ENCODE results near the gene SRPK1. TPM values are rescaled to one million over a fixed set of nuclear protein-coding genes. Genes with fewer than 3 reads are reported as not detected.

Gene SRPK1
- total RNA-seq, 4 donors from 2014 or later, result 107 to 155 (median 110) TPM

DNA sequence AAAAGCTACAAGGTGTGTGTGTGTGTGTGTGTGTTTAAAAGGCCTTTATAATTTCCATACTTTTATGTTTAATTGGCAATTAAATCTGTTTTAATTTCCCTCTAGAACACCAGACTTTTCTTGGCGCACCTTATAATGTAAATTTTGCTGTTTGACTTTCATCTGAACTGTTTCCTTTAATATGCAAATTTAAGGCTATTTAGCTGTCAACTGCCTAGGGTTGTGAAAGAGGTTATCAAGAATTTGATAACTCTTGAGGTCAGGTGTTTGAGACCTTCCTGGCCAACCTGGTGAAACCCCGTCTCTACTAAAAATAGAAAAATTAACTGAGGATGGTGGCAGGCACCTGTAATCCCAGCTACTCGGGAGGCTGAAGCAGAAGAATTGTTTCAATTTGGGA lies 119.8 kb downstream of the SRPK1 start:
- no peak overlapping the region for H3K27ac ChIP-seq
- H3K27me3 ChIP-seq, result peaks cover 22% of the 10 kb centered on the region
- TF ChIP-seq CTCF (IDR thresholded peaks at IDR 0.05) (no peak), EP300 (IDR thresholded peaks at IDR 0.05; ENCODE audit: low read depth) (no peak), POLR2A (IDR thresholded peaks at IDR 0.05) (no peak), POLR2AphosphoS5 (IDR thresholded peaks at IDR 0.05) (no peak)
- no peak for DNase-seq
- peaks cover 0 to 7% (median 3%) of the 10 kb centered on the region in 4 donors for H3K4me1 ChIP-seq
- in situ Hi-C loops (cut with MboI; ENCODE audit: low pct_ligation_motif_present in 1 of 4, low pct_unique_long_range_greater_than_20kb in 1 of 4, low sequenced_read_pairs in 3 of 4) (no loop called here), intact Hi-C loops (cut with DNase I; ENCODE audit: low total_unique reads) (no loop called here)
- H3K36me3 ChIP-seq, result no peaks in the 10 kb centered on the region
- H3K4me3 ChIP-seq, result no peak overlapping the region
- no peaks in the 10 kb centered on the region for H3K9me3 ChIP-seq
- 67 to 73% methylated on average over 3 of the region's 3 CpGs for WGBS, 2 donors (ENCODE audit: low coverage in 1 of 2)

DNA sequence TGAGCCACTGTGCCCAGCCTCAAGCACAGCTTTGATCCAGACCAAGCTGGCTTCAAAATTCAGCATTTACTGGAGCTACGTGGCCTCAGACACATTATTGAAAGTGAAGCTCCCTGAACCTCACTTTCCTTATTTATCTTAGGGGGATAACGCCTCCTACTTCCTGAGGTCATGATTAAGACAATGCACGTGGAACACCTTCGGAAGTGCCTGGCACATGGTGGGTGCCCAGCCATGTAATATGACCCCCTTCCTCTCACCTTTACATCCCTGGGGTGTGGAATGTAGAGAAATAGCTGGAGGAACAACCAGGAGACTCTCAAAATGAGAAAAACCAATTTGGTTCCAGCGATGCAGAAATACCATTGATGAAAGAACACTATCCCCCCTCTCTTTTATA lies 122.2 kb downstream of the SRPK1 start:
- no peaks in the 10 kb centered on the region for H3K9me3 ChIP-seq
- 73% methylated on average over 5 of the region's 5 CpGs; no CpG with 5 or more reads in 1 of the 2 donors for WGBS, 2 donors (ENCODE audit: low coverage in 1 of 2)
- DNase-seq, result no peak
- TF ChIP-seq POLR2A (IDR thresholded peaks at IDR 0.05) (no peak), EP300 (IDR thresholded peaks at IDR 0.05; ENCODE audit: low read depth) (no peak), CTCF (IDR thresholded peaks at IDR 0.05) (no peak), POLR2AphosphoS5 (IDR thresholded peaks at IDR 0.05) (no peak)
- H3K27ac ChIP-seq, result no peak overlapping the region
- no peaks in the 10 kb centered on the region for H3K36me3 ChIP-seq
- no peaks in the 10 kb centered on the region for H3K4me1 ChIP-seq
- H3K27me3 ChIP-seq, result no peaks in the 10 kb centered on the region
- in situ Hi-C loops (cut with MboI; ENCODE audit: low pct_ligation_motif_present in 1 of 4, low pct_unique_long_range_greater_than_20kb in 1 of 4, low sequenced_read_pairs in 3 of 4), result loop anchor here in 1 of 4 donors (25.0 kb wide), 1 partner anchor 1814 kb away; no protein-coding TSS in a partner anchor
- intact Hi-C loops (cut with DNase I; ENCODE audit: low total_unique reads), result loop anchor here (1.0 kb wide), 1 partner anchor 11 kb away; no protein-coding TSS in a partner anchor
- H3K4me3 ChIP-seq, result no peak overlapping the region

DNA sequence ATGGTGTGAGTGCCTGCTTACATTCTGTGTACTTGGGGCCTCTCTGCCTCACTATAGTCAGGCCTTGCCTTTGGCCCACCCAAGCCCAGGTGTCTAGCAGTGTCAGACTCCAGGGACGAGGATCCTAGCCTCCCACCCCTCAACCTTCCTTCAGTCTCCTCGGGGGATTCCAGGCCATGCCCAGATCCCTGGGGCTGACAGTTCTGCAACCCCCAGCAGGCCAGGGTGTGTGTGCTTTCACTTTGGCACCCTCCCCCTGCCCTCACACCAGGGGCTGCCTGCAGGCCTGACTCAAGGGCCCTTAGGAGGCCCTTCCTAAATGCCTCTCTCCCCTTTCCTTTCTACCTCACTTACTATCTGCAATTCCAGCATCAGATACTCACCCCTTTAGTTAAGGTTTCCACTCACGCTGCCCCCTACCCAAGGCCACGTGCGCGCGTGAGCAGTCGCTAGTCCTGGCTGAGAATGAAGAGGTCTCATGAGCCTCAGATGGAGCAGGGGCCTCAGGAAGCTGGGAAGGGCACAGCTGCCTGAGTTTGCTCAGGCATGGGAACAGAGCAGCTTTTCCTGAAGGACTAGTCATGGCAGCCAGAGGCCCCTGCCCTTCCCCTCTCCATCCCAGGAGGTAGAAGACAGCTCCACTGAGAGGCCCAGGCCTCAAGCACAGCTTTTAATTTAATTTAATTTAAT lies 122.9 kb downstream of the SRPK1 start:
- 84% methylated on average over 6 to 8 of the region's 8 CpGs for WGBS, 2 donors (ENCODE audit: low coverage in 1 of 2)
- Histone ChIP-seq H3K9me3 (no peaks in the 10 kb centered on the region), H3K27me3 (peaks cover under 1% of the 10 kb centered on the region), H3K27ac (no peak overlapping the region), H3K4me1 (no peaks in the 10 kb centered on the region), H3K36me3 (no peaks in the 10 kb centered on the region), H3K4me3 (no peak overlapping the region)
- TF ChIP-seq POLR2AphosphoS5 (IDR thresholded peaks at IDR 0.05), result no peak
- TF ChIP-seq CTCF (IDR thresholded peaks at IDR 0.05), result no peak
- no peak for TF ChIP-seq POLR2A (IDR thresholded peaks at IDR 0.05)
- TF ChIP-seq EP300 (IDR thresholded peaks at IDR 0.05; ENCODE audit: low read depth), result no peak
- in situ Hi-C loops (cut with MboI; ENCODE audit: low pct_ligation_motif_present in 1 of 4, low pct_unique_long_range_greater_than_20kb in 1 of 4, low sequenced_read_pairs in 3 of 4), result loop anchor here in 1 of 4 donors (25.0 kb wide), 1 partner anchor 1814 kb away; no protein-coding TSS in a partner anchor
- intact Hi-C loops (cut with DNase I; ENCODE audit: low total_unique reads), result loop anchor here (1.0 kb wide), 1 partner anchor 11 kb away; no protein-coding TSS in a partner anchor
- no peak for DNase-seq

- no peak overlapping the region for H3K4me3 ChIP-seq
- intact Hi-C loops (cut with DNase I; ENCODE audit: low total_unique reads) (no loop called here), in situ Hi-C loops (cut with MboI; ENCODE audit: low pct_ligation_motif_present in 1 of 4, low pct_unique_long_range_greater_than_20kb in 1 of 4, low sequenced_read_pairs in 3 of 4) (loop anchor here in 1 of 4 donors (25.0 kb wide), 1 partner anchor 1816 kb away; no protein-coding TSS in a partner anchor)
- DNase-seq, result no peak
- H3K36me3 ChIP-seq, result no peaks in the 10 kb centered on the region
- whole genome bisulfite sequencing, 2 donors (ENCODE audit: low coverage in 1 of 2), result 60 to 75% methylated on average over 3 to 4 of the region's 4 CpGs
- TF ChIP-seq POLR2A (IDR thresholded peaks at IDR 0.05) (no peak), EP300 (IDR thresholded peaks at IDR 0.05; ENCODE audit: low read depth) (no peak), CTCF (IDR thresholded peaks at IDR 0.05) (no peak), POLR2AphosphoS5 (IDR thresholded peaks at IDR 0.05) (no peak)
- peaks cover 10% of the 10 kb centered on the region for H3K27me3 ChIP-seq
- no peak overlapping the region for H3K27ac ChIP-seq
- H3K4me1 ChIP-seq, result no peaks in the 10 kb centered on the region
- no peaks in the 10 kb centered on the region for H3K9me3 ChIP-seq
These were observed 124.7 kb downstream of the SRPK1 start for GRCh38 chr6:35796236-35796635.
